SU-DHL-6 (cell line): ENCODE data around the gene KRTAP1-5.

ENCODE experiments used
- H2AFZ ChIP-seq: fragments of 200-600 bp; sonication (generic); 2 replicates; pipeline ENCODE4 v1.6.1; 2014; ENCODE audit warnings: low read depth, mild to moderate bottlenecking, moderate library complexity, mixed read lengths, antibody characterized with exemption, low read length; ENCODE audit not compliant: severe bottlenecking
- H3F3A ChIP-seq: fragments of 200-600 bp; shearing (Covaris generic); 2 replicates; pipeline ENCODE4 v1.6.0; 2016; ENCODE audit warnings: antibody characterized with exemption, mild to moderate bottlenecking; ENCODE audit not compliant: insufficient read depth
- H3K27ac ChIP-seq: fragments of 200-600 bp; sonication (generic); 2 replicates; pipeline ENCODE4 v1.5.1; 2016; ENCODE audit warnings: low read depth, mild to moderate bottlenecking, low read length, moderate library complexity, mixed read lengths
- H3K27me3 ChIP-seq: fragments of 200-600 bp; sonication (generic), shearing (Covaris generic); 2 replicates; pipeline ENCODE4 v1.6.0; 2014; ENCODE audit warnings: mild to moderate bottlenecking, low read length
- H3K36me3 ChIP-seq: fragments of 200-600 bp; sonication (generic); 2 replicates; pipeline ENCODE4 v1.6.1; 2014; ENCODE audit warnings: mild to moderate bottlenecking, low read length, mixed read lengths
- H3K4me2 ChIP-seq: fragments of 300-600, 200-600 bp; shearing (Covaris generic), sonication (generic); 2 replicates; pipeline ENCODE4 v1.6.0; 2014; ENCODE audit warnings: low read length, low read depth, mild to moderate bottlenecking; ENCODE audit not compliant: poor library complexity, severe bottlenecking
- H3K4me3 ChIP-seq: fragments of 200-600 bp; sonication (generic); 2 replicates; pipeline ENCODE4 v1.5.1; 2014; ENCODE audit warnings: antibody characterized with exemption, low read length, mild to moderate bottlenecking, mixed read lengths; ENCODE audit not compliant: insufficient read depth, poor library complexity, severe bottlenecking
- H3K79me2 ChIP-seq: fragments of 200-600 bp; sonication (generic); 2 replicates; pipeline ENCODE4 v1.6.1; 2014; ENCODE audit warnings: mild to moderate bottlenecking, low read length, moderate library complexity; ENCODE audit not compliant: insufficient read depth
- H3K9ac ChIP-seq: fragments of 200-600 bp; sonication (generic); 2 replicates; pipeline ENCODE4 v1.7.0; 2014; ENCODE audit warnings: mild to moderate bottlenecking, low read length
- H3K9me2 ChIP-seq: fragments of 200-600 bp; sonication (generic); replicated peaks from 2 replicates; pipeline ENCODE4 v1.6.1; 2014; ENCODE audit warnings: low read length; ENCODE audit not compliant: insufficient read depth
- H3K9me3 ChIP-seq: fragments of 200-600 bp; sonication (generic); 2 replicates; pipeline ENCODE4 v1.6.1; 2014; ENCODE audit warnings: low read length, mixed read lengths; ENCODE audit not compliant: insufficient read depth
- H4K20me1 ChIP-seq: fragments of 200-600 bp; sonication (generic); 2 replicates; pipeline ENCODE4 v1.6.1; 2014; ENCODE audit warnings: low read depth, mild to moderate bottlenecking, antibody characterized with exemption, low read length, moderate library complexity, mixed read lengths
- EZH2phosphoT487 ChIP-seq: fragments of 200-600 bp; sonication (generic), shearing (Covaris generic); conservative IDR thresholded peaks from 2 replicates; pipeline ENCODE4 v1.6.1; 2018; ENCODE audit warnings: mild to moderate bottlenecking, antibody characterized with exemption, low read length, moderate library complexity, mixed read lengths
- TF ChIP-seq, protein P1 (sequence below): fragments of 200-600 bp; sonication (generic); IDR thresholded peaks from one replicate; pipeline ENCODE4 v1.5.1; 2017; ENCODE audit warnings: antibody characterized with exemption, mild to moderate bottlenecking, low read length, moderate library complexity; ENCODE audit not compliant: insufficient read depth, poor library complexity, severe bottlenecking

The KRTAP1-5 gene

DNA sequence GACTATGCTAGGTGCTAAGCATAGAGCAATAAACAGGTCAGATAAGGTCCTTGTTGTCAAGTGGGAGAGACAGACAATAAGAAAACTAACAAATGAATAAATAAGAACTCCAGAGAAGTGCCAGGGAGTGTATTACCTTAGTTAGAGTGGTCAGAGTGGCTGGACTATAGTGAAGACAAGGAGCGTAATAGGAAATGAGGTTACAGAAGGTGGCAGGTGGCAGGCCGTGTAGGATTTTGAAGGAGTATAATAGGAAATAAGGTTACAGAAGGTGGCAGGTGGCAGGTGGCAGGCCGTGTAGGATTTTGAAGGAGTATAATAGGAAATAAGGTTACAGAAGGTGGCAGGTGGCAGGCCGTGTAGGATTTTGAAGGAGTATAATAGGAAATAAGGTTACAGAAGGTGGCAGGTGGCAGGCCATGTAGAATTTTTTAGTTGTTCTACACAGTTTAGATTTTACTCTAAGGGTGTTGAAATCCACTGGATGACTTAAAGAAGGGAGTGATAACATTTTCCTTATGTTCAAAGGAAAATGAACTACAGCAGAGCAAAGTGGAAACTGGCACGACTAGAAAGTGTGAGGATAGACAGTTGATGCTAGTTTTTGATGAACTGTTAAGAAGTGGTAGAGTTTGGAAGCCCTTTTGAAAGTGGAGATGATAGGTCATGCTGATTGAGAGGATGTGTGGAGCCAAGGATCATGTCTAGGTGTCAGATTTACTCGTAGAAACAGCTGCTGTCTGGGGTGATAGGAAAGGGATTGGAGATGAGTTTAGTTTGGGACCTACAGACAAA is 14.5 kb downstream of the KRTAP1-5 start:
- Histone ChIP-seq H3K27ac (no peak overlapping the region), H3K9me2 (no peaks in the 10 kb centered on the region), H3K9me3 (no peaks in the 10 kb centered on the region), H3K36me3 (no peaks in the 10 kb centered on the region), H3F3A (no peaks in the 10 kb centered on the region), H3K9ac (no peak overlapping the region), H3K27me3 (no peaks in the 10 kb centered on the region), H2AFZ (no peak overlapping the region), H4K20me1 (no peaks in the 10 kb centered on the region), H3K4me2 (no peak overlapping the region), H3K4me3 (no peak overlapping the region), H3K79me2 (no peaks in the 10 kb centered on the region)
- TF ChIP-seq EZH2phosphoT487 = no peak
- TF ChIP-seq, protein P1, sequence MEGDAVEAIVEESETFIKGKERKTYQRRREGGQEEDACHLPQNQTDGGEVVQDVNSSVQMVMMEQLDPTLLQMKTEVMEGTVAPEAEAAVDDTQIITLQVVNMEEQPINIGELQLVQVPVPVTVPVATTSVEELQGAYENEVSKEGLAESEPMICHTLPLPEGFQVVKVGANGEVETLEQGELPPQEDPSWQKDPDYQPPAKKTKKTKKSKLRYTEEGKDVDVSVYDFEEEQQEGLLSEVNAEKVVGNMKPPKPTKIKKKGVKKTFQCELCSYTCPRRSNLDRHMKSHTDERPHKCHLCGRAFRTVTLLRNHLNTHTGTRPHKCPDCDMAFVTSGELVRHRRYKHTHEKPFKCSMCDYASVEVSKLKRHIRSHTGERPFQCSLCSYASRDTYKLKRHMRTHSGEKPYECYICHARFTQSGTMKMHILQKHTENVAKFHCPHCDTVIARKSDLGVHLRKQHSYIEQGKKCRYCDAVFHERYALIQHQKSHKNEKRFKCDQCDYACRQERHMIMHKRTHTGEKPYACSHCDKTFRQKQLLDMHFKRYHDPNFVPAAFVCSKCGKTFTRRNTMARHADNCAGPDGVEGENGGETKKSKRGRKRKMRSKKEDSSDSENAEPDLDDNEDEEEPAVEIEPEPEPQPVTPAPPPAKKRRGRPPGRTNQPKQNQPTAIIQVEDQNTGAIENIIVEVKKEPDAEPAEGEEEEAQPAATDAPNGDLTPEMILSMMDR = no peak

DNA sequence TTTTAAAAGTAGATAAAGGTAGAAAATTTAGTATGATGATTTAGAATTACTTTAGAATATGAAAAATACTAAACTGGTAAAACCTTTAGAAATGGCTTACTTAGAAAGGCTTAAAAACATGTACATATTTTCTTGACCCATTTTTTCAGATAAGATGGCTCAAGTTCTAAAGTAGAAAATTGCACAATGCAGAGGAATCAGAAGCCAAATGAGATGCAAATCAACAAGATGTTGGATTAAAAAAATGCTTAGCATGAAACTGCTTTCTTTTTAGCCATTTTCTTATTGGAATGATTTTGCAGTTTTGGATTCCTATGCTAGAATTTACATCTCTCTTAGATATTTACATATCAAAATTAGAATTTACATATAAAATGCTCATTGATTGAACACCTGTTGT is 16.6 kb downstream of the KRTAP1-5 start:
- Histone ChIP-seq H3K9me3 (no peaks in the 10 kb centered on the region), H4K20me1 (no peaks in the 10 kb centered on the region), H2AFZ (no peak overlapping the region), H3K79me2 (no peaks in the 10 kb centered on the region), H3K27me3 (no peaks in the 10 kb centered on the region), H3F3A (no peaks in the 10 kb centered on the region), H3K27ac (no peak overlapping the region), H3K36me3 (no peaks in the 10 kb centered on the region), H3K9ac (no peak overlapping the region), H3K9me2 (no peaks in the 10 kb centered on the region), H3K4me3 (no peak overlapping the region), H3K4me2 (no peak overlapping the region)
- TF ChIP-seq, protein P1 = no peak
- TF ChIP-seq EZH2phosphoT487 = no peak

DNA sequence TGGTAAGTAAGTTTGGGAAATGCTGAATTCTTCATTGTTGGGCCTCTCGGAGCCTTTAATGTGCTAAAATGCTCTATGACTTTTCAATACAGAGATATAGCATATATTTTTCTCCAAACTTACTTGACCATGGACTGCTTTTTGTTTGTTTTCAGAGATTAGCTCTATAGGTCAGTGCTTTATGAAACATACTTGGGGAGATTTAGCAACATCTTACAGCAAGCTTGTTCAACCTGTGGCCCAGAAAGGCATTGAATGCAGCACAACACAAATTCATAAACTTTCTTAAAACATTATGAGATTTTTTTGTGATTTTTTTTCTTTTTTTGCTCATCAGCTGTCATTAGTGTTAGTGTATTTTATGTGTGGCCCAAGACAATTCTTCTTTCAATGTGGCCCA is 17.1 kb downstream of the KRTAP1-5 start:
- Histone ChIP-seq H3K9me2 (no peaks in the 10 kb centered on the region), H3K4me3 (no peak overlapping the region), H4K20me1 (no peaks in the 10 kb centered on the region), H3F3A (no peaks in the 10 kb centered on the region), H2AFZ (no peak overlapping the region), H3K36me3 (no peaks in the 10 kb centered on the region), H3K4me2 (no peak overlapping the region), H3K27ac (no peak overlapping the region), H3K79me2 (no peaks in the 10 kb centered on the region), H3K9ac (no peak overlapping the region), H3K27me3 (no peaks in the 10 kb centered on the region), H3K9me3 (no peaks in the 10 kb centered on the region)
- no peak for TF ChIP-seq EZH2phosphoT487
- TF ChIP-seq, protein P1 = no peak
